Lung (tissue), 12 donors: Measurements from ENCODE around the gene KCNQ1OT1. TPM values are rescaled to one million over a fixed set of nuclear protein-coding genes. Genes with fewer than 3 reads are reported as not detected.

Source experiments
- ATAC-seq: fragments of 200-7000 bp; cut with Tn5 transposase; one replicate; pipeline ENCODE4 v1.9.1; 2020; ENCODE audit warnings: moderate number of reproducible peaks; ENCODE audit not compliant: insufficient read depth, low FRiP score
- DNase-seq, 3 donors: peaks; one replicate each; pipeline ENCODE4 v3.0.0-alpha.2; 2013 to 2017
- H3K27ac ChIP-seq, 2 donors: one replicate each; pipeline ENCODE4 v1.5.1; 2013; ENCODE audit warnings: mild to moderate bottlenecking in 2 of 2, moderate library complexity in 2 of 2, control low read depth in 1 of 2, inconsistent platforms in 1 of 2, low read depth in 1 of 2, low read length in 1 of 2
- H3K27me3 ChIP-seq, 3 donors: one replicate each; pipeline ENCODE4 v1.5.1; 2013; ENCODE audit warnings: low read length in 2 of 3; ENCODE audit not compliant: control insufficient read depth in 3 of 3, insufficient read depth in 3 of 3
- H3K36me3 ChIP-seq, 4 donors: one replicate each; pipeline ENCODE4 v1.5.1; 2013; ENCODE audit warnings: low read length in 4 of 4, mild to moderate bottlenecking in 1 of 4, moderate library complexity in 1 of 4; ENCODE audit not compliant: control insufficient read depth in 4 of 4, insufficient read depth in 4 of 4
- H3K4me1 ChIP-seq, 5 donors: one replicate each; pipeline ENCODE4 v1.5.1; 2013; ENCODE audit warnings: low read length in 5 of 5, mild to moderate bottlenecking in 2 of 5, moderate library complexity in 1 of 5; ENCODE audit not compliant: control insufficient read depth in 5 of 5, insufficient read depth in 5 of 5
- H3K4me3 ChIP-seq: one replicate; pipeline ENCODE4 v1.5.1; 2013; ENCODE audit warnings: mild to moderate bottlenecking, control low read depth, moderate library complexity
- H3K9ac ChIP-seq, 2 donors: one replicate each; pipeline ENCODE4 v1.5.1; 2013; ENCODE audit warnings: low read length in 2 of 2, control low read depth in 1 of 2; ENCODE audit not compliant: insufficient read depth in 1 of 2
- H3K9me3 ChIP-seq, 4 donors: one replicate each; pipeline ENCODE4 v1.5.1; 2013; ENCODE audit warnings: low read length in 3 of 4, mild to moderate bottlenecking in 1 of 4, moderate library complexity in 1 of 4; ENCODE audit not compliant: control insufficient read depth in 4 of 4, insufficient read depth in 3 of 4
- WGBS, 2 donors: extraction: QIAGEN DNeasy Blood & Tissue Kit; methylation state at CpG; one replicate each; pipeline ENCODE4 v1.1.7; 2013; 5-methylcytosine and 5-hydroxymethylcytosine counted together
- polyA plus RNA-seq, 2 donors: library from polyadenylated mRNA; stranded (reverse); fragments of 200-250 nt; gene quantifications; one replicate each; pipeline ENCODE4 v1.2.1, GENCODE V29; 2013
- total RNA-seq, 2 donors: library from RNA; depleted of rRNA in 1 of 2; stranded (reverse); fragments of >200 nt in 1 of 2; gene quantifications; one replicate each; pipeline ENCODE4 v1.2.1, GENCODE V29; 2014 to 2021
- TF ChIP-seq, protein P1 (sequence below): IDR thresholded peaks from 2 replicates; pipeline ENCODE4 v1.5.1; 2012; ENCODE audit warnings: mild to moderate bottlenecking; ENCODE audit errors: control extremely low read depth, extremely low read depth
- donor health status: control.
- donor health status: control.
- donor health status: Bipolar disorder and iron deficiency.
- donor health status: healthy.
- donor health status: DM: yes; HTN: yes; CAD: no.

KCNQ1OT1 gene
- total and polyA plus RNA-seq, 4 donors: 0.02 to 14.5 (median 1.7) TPM

DNA sequence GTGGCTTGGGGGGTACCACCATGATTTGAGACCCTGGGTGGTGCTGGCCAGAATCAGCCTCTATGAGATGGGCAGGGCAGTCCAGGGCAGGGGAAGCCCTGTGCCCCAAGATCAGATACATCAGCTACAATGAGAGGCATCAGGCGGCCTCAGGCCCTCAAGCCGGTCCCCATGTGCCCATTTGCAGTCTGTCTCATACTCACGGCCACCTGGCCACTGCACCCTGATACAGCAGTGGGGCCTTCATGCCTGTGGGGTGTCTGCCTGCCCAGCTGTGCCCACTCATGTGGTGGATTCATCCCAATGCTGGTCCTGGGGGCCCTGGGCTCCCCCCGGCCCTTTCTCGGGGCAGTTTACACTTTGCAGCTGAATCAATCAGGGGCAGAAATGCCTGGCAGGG, 42.4 kb upstream of the KCNQ1OT1 start:
- H3K9ac ChIP-seq: no peak overlapping the region
- H3K27ac ChIP-seq: peak overlapping the region in 1 of 2 donors; percentile 59
- WGBS, 2 donors: 90 to 92% methylated on average over 5 of the region's 5 CpGs
- peaks cover 0 to 31% (median 9%) of the 10 kb centered on the region in 5 donors for H3K4me1 ChIP-seq
- ATAC-seq (no peak), DNase-seq (peak in 1 of 3 donors; percentile 11)
- no peaks in the 10 kb centered on the region for H3K9me3 ChIP-seq
- no peaks in the 10 kb centered on the region for H3K36me3 ChIP-seq
- no peaks in the 10 kb centered on the region for H3K27me3 ChIP-seq
- no peak overlapping the region for H3K4me3 ChIP-seq
- TF ChIP-seq, protein P1, sequence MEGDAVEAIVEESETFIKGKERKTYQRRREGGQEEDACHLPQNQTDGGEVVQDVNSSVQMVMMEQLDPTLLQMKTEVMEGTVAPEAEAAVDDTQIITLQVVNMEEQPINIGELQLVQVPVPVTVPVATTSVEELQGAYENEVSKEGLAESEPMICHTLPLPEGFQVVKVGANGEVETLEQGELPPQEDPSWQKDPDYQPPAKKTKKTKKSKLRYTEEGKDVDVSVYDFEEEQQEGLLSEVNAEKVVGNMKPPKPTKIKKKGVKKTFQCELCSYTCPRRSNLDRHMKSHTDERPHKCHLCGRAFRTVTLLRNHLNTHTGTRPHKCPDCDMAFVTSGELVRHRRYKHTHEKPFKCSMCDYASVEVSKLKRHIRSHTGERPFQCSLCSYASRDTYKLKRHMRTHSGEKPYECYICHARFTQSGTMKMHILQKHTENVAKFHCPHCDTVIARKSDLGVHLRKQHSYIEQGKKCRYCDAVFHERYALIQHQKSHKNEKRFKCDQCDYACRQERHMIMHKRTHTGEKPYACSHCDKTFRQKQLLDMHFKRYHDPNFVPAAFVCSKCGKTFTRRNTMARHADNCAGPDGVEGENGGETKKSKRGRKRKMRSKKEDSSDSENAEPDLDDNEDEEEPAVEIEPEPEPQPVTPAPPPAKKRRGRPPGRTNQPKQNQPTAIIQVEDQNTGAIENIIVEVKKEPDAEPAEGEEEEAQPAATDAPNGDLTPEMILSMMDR: no peak

DNA sequence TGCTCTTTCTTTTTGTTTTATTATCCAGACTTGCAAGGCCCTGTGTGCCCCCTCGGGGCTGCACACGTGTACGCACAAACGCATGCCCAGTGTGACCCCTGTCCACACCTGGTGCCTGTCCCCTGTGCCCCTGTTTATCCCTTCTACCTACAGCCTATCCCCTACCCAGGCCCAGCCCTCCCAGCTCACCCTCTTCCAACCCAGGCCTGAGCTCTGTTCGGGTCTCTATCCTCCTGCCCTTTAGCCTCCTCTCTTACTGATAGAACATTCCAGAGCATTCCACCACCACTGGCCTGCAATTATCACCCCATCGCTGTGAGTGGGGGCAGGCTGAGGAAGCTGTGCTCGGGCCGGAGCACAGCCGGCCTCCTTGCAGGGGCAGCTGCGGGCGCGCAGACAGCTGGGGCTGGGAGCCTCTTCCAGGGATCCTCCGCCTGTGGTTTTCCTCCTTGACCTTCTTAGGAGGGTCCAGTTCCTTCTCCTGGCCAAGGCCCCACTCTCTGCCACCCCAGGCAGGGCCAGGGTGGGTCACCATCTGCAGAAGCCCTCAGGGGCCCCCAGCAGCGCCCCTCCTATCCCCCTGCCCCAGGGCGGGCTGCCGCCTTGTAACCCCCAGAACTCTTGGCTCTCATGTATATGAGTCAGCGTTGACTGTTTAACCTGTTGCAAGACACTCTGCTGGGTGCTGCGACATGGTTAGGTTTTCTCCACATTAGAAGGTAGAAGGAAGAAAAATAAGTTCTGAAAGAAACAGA, 41.8 kb upstream of the KCNQ1OT1 start:
- ATAC-seq: peak; percentile 53
- Histone ChIP-seq H3K27ac (peak overlapping the region in 1 of 2 donors; percentile 44), H3K4me3 (no peak overlapping the region), H3K36me3 (no peaks in the 10 kb centered on the region), H3K27me3 (no peaks in the 10 kb centered on the region), H3K9me3 (no peaks in the 10 kb centered on the region), H3K9ac (no peak overlapping the region), H3K4me1 (peaks cover 0 to 26% (median 9%) of the 10 kb centered on the region in 5 donors)
- WGBS, 2 donors: 36 to 62% methylated on average over 18 of the region's 18 CpGs
- TF ChIP-seq, protein P1: no peak
- peak; percentile 58 to 67 (median 62) for DNase-seq

DNA sequence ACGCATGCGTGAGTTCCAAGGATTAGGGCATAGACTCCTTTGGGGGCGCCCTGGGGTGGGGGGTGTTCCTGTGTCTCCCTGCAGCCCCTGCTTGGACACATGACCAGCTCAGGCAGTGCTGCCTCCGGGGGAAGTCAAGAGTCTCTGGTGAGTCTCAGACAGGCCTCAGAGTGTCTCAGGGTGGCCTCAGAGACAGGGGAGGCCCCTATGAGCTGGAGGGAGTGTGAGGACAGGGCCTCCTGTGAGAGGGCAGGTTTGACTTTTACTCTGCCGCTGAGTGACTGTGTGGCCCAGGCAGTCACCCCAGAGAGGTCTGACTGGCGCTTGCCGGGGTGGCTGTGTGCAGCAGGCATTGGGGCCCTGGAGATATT, 41.2 kb upstream of the KCNQ1OT1 start:
- no peak overlapping the region for H3K9ac ChIP-seq
- peak overlapping the region in 1 of 2 donors; percentile 44 for H3K27ac ChIP-seq
- H3K9me3 ChIP-seq: no peaks in the 10 kb centered on the region
- DNase-seq (peak in 1 of 3 donors; percentile 10), ATAC-seq (no peak)
- H3K4me3 ChIP-seq: no peak overlapping the region
- H3K27me3 ChIP-seq: no peaks in the 10 kb centered on the region
- peaks cover 0 to 24% (median 9%) of the 10 kb centered on the region in 5 donors for H3K4me1 ChIP-seq
- 84 to 86% methylated on average over 7 of the region's 7 CpGs for whole genome bisulfite sequencing, 2 donors
- no peaks in the 10 kb centered on the region for H3K36me3 ChIP-seq
- TF ChIP-seq, protein P1: no peak
